Activated T-cell treated with anti-CD3 and anti-CD28 coated beads for 24 hours (primary cell): ENCODE data around the gene FCHSD2.
"Not testable (repeated sequence)": the region's sequence is repeated elsewhere in the genome, so short reads cannot be mapped to it uniquely, and the experiment has no call there.

ENCODE experiments used
- DNase-seq: peaks from one replicate; pipeline ENCODE4 v3.0.0-alpha.2; 2020; ENCODE audit warnings: low read depth

FCHSD2 gene

GRCh38 chr11:72924568-72925190 lies 217.4 kb downstream of the FCHSD2 start:
- no peak for DNase-seq

- no peak for DNase-seq
Measured at GRCh38 chr11:72921028-72921716, 220.9 kb downstream of the FCHSD2 start.

- DNase-seq, result no peak
Measured at GRCh38 chr11:72920001-72920400, 222.1 kb downstream of the FCHSD2 start.

GRCh38 chr11:72918851-72919250 lies 223.3 kb downstream of the FCHSD2 start:
- no peak for DNase-seq

- no peak for DNase-seq
Measured at GRCh38 chr11:72912253-72912652, 229.9 kb downstream of the FCHSD2 start.

GRCh38 chr11:72909558-72910388 lies 232.3 kb downstream of the FCHSD2 start:
- DNase-seq, result not testable (repeated sequence)

- no peak for DNase-seq
Measured at GRCh38 chr11:72908032-72908676, 234.0 kb downstream of the FCHSD2 start.

- DNase-seq, result no peak
Measured at GRCh38 chr11:72904016-72904415, 238.1 kb downstream of the FCHSD2 start.

- DNase-seq, result no peak
Measured at GRCh38 chr11:72901374-72901773, 240.7 kb downstream of the FCHSD2 start.

GRCh38 chr11:72900013-72900412 lies 242.1 kb downstream of the FCHSD2 start:
- no peak for DNase-seq

GRCh38 chr11:72899238-72899637 lies 242.9 kb downstream of the FCHSD2 start:
- DNase-seq, result no peak

GRCh38 chr11:72897506-72897905 lies 244.6 kb downstream of the FCHSD2 start:
- no peak for DNase-seq

- DNase-seq, result no peak
Measured at GRCh38 chr11:72896431-72896830, 245.7 kb downstream of the FCHSD2 start.

GRCh38 chr11:72890881-72891280 lies 251.2 kb downstream of the FCHSD2 start:
- no peak for DNase-seq

- no peak for DNase-seq
Measured at GRCh38 chr11:72886619-72887018, 255.5 kb downstream of the FCHSD2 start.

- DNase-seq, result no peak
Measured at GRCh38 chr11:72885749-72886609, 256.1 kb downstream of the FCHSD2 start.

GRCh38 chr11:72876147-72876546 lies 266.0 kb downstream of the FCHSD2 start:
- DNase-seq, result no peak

- DNase-seq, result no peak
Measured at GRCh38 chr11:72875736-72876135, 266.4 kb downstream of the FCHSD2 start.

- DNase-seq, result no peak
Measured at GRCh38 chr11:72872012-72872411, 270.1 kb downstream of the FCHSD2 start.

- no peak for DNase-seq
Measured at GRCh38 chr11:72871119-72871518, 271.0 kb downstream of the FCHSD2 start.

GRCh38 chr11:72869831-72870230 lies 272.3 kb downstream of the FCHSD2 start:
- no peak for DNase-seq

GRCh38 chr11:72867970-72868369 lies 274.1 kb downstream of the FCHSD2 start:
- no peak for DNase-seq
